Upper lobe of left lung (tissue), 6 donors: ENCODE data around the gene ZFP3. TPM values are rescaled to one million over a fixed set of nuclear protein-coding genes. Genes with fewer than 3 reads are reported as not detected.

Experiments
- ATAC-seq, 2 donors: fragments of 200-7000 bp; cut with Tn5 transposase; one replicate each; pipeline ENCODE4 v1.9.1; 2022; ENCODE audit warnings: mild to moderate bottlenecking in 2 of 2, moderate library complexity in 2 of 2; ENCODE audit not compliant: low FRiP score in 2 of 2
- DNase-seq, 2 donors: peaks; one replicate each; pipeline ENCODE4 v3.0.0-alpha.2; 2019 to 2020
- H3K27ac ChIP-seq, 4 donors: fragments of 200-600 bp; sonication (generic); one replicate each; pipeline ENCODE4 v1.5.1; 2016 to 2019
- H3K27me3 ChIP-seq, 4 donors: fragments of 200-600 bp; sonication (generic); one replicate each; pipeline ENCODE4 v1.5.1; 2017 to 2019
- H3K36me3 ChIP-seq, 4 donors: fragments of 200-600 bp; sonication (generic); one replicate each; pipeline ENCODE4 v1.5.1; 2016 to 2019
- H3K4me1 ChIP-seq, 4 donors: fragments of 200-600 bp; sonication (generic); one replicate each; pipeline ENCODE4 v1.5.1; 2018 to 2019
- H3K4me3 ChIP-seq, 4 donors: fragments of 200-600 bp; sonication (generic); one replicate each; pipeline ENCODE4 v1.5.1; 2017 to 2019; ENCODE audit warnings: mild to moderate bottlenecking in 2 of 4, moderate library complexity in 1 of 4
- H3K9me3 ChIP-seq, 4 donors: fragments of 200-600 bp; sonication (generic); one replicate each; pipeline ENCODE4 v1.5.1; 2018 to 2019
- EP300 ChIP-seq, 4 donors: sonication (generic); formaldehyde crosslinking; IDR thresholded peaks; one replicate each; pipeline ENCODE4 v1.5.1; 2017; ENCODE audit warnings: antibody characterized with exemption in 4 of 4, control low read depth in 2 of 4
- POLR2A ChIP-seq, 4 donors: fragments of 450-650 bp; IDR thresholded peaks; one replicate each; pipeline ENCODE4 v1.5.1; 2016 to 2017; ENCODE audit warnings: antibody characterized with exemption in 4 of 4, mild to moderate bottlenecking in 2 of 4
- POLR2AphosphoS5 ChIP-seq, 2 donors: sonication (generic); formaldehyde crosslinking; IDR thresholded peaks; one replicate each; pipeline ENCODE4 v1.5.1; 2017; ENCODE audit warnings: antibody characterized with exemption in 2 of 2
- WGBS, 2 donors: methylation state at CpG; one replicate each; pipeline ENCODE4 v1.1.5; 2017 to 2018; 5-methylcytosine and 5-hydroxymethylcytosine counted together
- total RNA-seq, 6 donors: library from RNA; depleted of rRNA in 4 of 6; stranded (reverse); fragments of >200 nt in 4 of 6; gene quantifications; one replicate each; pipeline versions ENCODE4 v1.1.0 to v1.2.1, GENCODE V29; 2016 to 2021
- TF ChIP-seq, protein P1 (sequence below), 6 experiments: fragments of 450-650 bp in 4 of 6; fragments of 200-600 bp in 2 of 6; sonication (generic) in 2 of 6; IDR thresholded peaks; one replicate each; pipeline ENCODE4 v1.5.1; 2016 to 2019; ENCODE audit warnings: antibody characterized with exemption in 6 of 6
- donor health status: DM: no; HTN: no; CAD: no; lungs with moderate emphysema.
- donor health status: DM: no; HTN: yes; CAD: no; lungs with severe emphysema.

Gene ZFP3
- total RNA-seq, 6 donors from 2014 or later, result 0.89 to 9.7 (median 5.3) TPM

DNA sequence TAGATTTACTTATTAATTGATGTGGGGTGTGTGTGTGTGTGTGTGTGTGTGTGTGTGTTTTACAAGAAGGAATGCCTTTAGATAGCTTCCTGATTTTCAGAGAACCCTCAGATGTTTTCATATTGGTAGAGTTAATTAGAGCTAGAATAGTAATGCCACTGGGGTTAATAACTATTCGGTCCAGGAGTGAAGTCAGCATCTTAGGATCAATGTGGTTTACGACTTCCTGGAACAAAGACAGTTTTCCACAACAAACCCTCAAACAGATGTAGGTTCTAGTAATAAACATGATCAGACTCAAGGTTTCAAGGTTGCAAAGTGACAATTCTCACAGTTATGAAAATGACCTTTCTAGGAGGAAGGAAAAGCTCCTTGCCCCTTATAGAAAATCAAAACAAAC, 30.8 kb upstream of the ZFP3 start:
- peaks cover 5 to 9% (median 6%) of the 10 kb centered on the region in 4 donors for H3K4me1 ChIP-seq
- H3K4me3 ChIP-seq, result no peak overlapping the region
- 42 to 58% methylated on average over 2 of the region's 2 CpGs for WGBS, 2 donors
- TF ChIP-seq, protein P1, sequence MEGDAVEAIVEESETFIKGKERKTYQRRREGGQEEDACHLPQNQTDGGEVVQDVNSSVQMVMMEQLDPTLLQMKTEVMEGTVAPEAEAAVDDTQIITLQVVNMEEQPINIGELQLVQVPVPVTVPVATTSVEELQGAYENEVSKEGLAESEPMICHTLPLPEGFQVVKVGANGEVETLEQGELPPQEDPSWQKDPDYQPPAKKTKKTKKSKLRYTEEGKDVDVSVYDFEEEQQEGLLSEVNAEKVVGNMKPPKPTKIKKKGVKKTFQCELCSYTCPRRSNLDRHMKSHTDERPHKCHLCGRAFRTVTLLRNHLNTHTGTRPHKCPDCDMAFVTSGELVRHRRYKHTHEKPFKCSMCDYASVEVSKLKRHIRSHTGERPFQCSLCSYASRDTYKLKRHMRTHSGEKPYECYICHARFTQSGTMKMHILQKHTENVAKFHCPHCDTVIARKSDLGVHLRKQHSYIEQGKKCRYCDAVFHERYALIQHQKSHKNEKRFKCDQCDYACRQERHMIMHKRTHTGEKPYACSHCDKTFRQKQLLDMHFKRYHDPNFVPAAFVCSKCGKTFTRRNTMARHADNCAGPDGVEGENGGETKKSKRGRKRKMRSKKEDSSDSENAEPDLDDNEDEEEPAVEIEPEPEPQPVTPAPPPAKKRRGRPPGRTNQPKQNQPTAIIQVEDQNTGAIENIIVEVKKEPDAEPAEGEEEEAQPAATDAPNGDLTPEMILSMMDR (IDR thresholded peaks at IDR 0.05), result no peak
- no peak for TF ChIP-seq POLR2A (IDR thresholded peaks at IDR 0.05)
- TF ChIP-seq EP300 (IDR thresholded peaks at IDR 0.05), result no peak
- DNase-seq, result no peak
- no peaks in the 10 kb centered on the region for H3K36me3 ChIP-seq
- ATAC-seq, result no peak
- H3K27ac ChIP-seq, result no peak overlapping the region
- H3K9me3 ChIP-seq, result no peaks in the 10 kb centered on the region
- H3K27me3 ChIP-seq, result no peaks in the 10 kb centered on the region

DNA sequence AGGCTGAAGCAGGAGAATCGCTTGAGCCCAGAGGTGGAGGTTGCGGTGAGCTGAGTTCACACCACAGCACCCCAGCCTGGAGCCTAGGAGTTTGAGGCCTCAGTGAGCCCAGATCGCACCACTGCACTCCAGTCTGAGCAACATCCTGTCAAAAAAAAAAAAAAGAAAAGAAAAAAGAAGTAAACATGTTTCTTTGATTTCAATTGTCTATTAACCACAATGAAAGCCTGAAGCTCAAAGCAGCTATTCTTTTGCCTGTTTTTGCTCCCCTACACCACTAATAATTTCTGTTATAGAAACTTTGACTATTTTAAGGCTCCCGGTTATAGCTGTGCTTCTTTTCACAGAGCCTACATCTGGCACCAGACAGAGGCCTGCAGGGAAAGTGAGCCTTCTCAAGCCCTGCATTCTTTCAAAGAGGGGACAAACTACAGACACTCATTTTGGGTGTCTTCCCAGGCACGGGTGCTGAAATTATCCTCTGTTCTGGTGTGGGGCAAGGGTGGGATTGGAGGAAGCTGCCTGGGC, 28.9 kb upstream of the ZFP3 start:
- peak in 1 of 2 donors; percentile 35 for DNase-seq
- H3K27me3 ChIP-seq, result no peaks in the 10 kb centered on the region
- no peak overlapping the region for H3K4me3 ChIP-seq
- WGBS, 2 donors, result 61 to 67% methylated on average over 4 to 5 of the region's 5 CpGs
- H3K4me1 ChIP-seq, result peaks cover 5 to 9% (median 6%) of the 10 kb centered on the region in 4 donors
- H3K27ac ChIP-seq, result peak overlapping the region; percentile 44 to 73 (median 58)
- no peak for TF ChIP-seq POLR2A (IDR thresholded peaks at IDR 0.05)
- TF ChIP-seq EP300 (IDR thresholded peaks at IDR 0.05), result no peak
- TF ChIP-seq, protein P1 (IDR thresholded peaks at IDR 0.05), result no peak
- no peak for TF ChIP-seq POLR2AphosphoS5 (IDR thresholded peaks at IDR 0.05)
- no peaks in the 10 kb centered on the region for H3K36me3 ChIP-seq
- no peak for ATAC-seq
- no peaks in the 10 kb centered on the region for H3K9me3 ChIP-seq

GRCh38 chr17:5050278-5050677, 28.0 kb upstream of the ZFP3 start:
- ATAC-seq, result no peak
- WGBS, 2 donors, result 67 to 75% methylated on average over 9 of the region's 9 CpGs
- peak overlapping the region in 2 of 4 donors; percentile 65 to 73 for H3K27ac ChIP-seq

GRCh38 chr17:5055543-5055942, 22.7 kb upstream of the ZFP3 start:
- no peak for DNase-seq
- ATAC-seq, result no peak
- TF ChIP-seq POLR2AphosphoS5 (IDR thresholded peaks at IDR 0.05) (no peak), EP300 (IDR thresholded peaks at IDR 0.05) (no peak)
- TF ChIP-seq, protein P1 (IDR thresholded peaks at IDR 0.05), result no peak

More at GRCh38 chr17:5050278-5050677, 28.0 kb upstream of the ZFP3 start:
- Histone ChIP-seq H3K4me1 (peaks cover 5 to 9% (median 6%) of the 10 kb centered on the region in 4 donors), H3K4me3 (no peak overlapping the region), H3K9me3 (no peaks in the 10 kb centered on the region), H3K36me3 (no peaks in the 10 kb centered on the region), H3K27me3 (no peaks in the 10 kb centered on the region)
- DNase-seq, result no peak
- TF ChIP-seq EP300 (IDR thresholded peaks at IDR 0.05) (no peak), POLR2AphosphoS5 (IDR thresholded peaks at IDR 0.05) (no peak), POLR2A (IDR thresholded peaks at IDR 0.05) (no peak)
- TF ChIP-seq, protein P1 (IDR thresholded peaks at IDR 0.05), result no peak

GRCh38 chr17:5065227-5065744, 13.0 kb upstream of the ZFP3 start:
- no peak for ATAC-seq
- Histone ChIP-seq H3K27me3 (no peaks in the 10 kb centered on the region), H3K36me3 (no peaks in the 10 kb centered on the region), H3K4me3 (no peak overlapping the region), H3K9me3 (no peaks in the 10 kb centered on the region), H3K27ac (no peak overlapping the region), H3K4me1 (no peaks in the 10 kb centered on the region)
- WGBS, 2 donors, result 40 to 41% methylated on average over 1 of the region's 1 CpG
- TF ChIP-seq POLR2A (IDR thresholded peaks at IDR 0.05), result no peak
- TF ChIP-seq EP300 (IDR thresholded peaks at IDR 0.05), result no peak
- TF ChIP-seq, protein P1 (IDR thresholded peaks at IDR 0.05), result no peak
- no peak for TF ChIP-seq POLR2AphosphoS5 (IDR thresholded peaks at IDR 0.05)
- no peak for DNase-seq

More at GRCh38 chr17:5055543-5055942, 22.7 kb upstream of the ZFP3 start:
- Histone ChIP-seq H3K36me3 (no peaks in the 10 kb centered on the region), H3K9me3 (no peaks in the 10 kb centered on the region), H3K4me1 (no peaks in the 10 kb centered on the region), H3K4me3 (no peak overlapping the region), H3K27me3 (no peaks in the 10 kb centered on the region), H3K27ac (no peak overlapping the region)
- 91 to 94% methylated on average over 9 to 10 of the region's 10 CpGs for WGBS, 2 donors
